Adrenal gland (tissue), 5 donors: ENCODE data around the gene TCF4.

ENCODE experiments used
- CTCF ChIP-seq, 6 experiments: fragments of 450-650 bp in 4 of 6; fragments of 200-600 bp in 2 of 6; sonication (generic) in 1 of 6; IDR thresholded peaks; 1 replicate in 5 of 6; 2 replicates in 1 of 6; pipeline versions ENCODE4 v1.5.1 to v1.8.0; 2016 to 2021; ENCODE audit warnings: antibody characterized with exemption in 6 of 6, mild to moderate bottlenecking in 2 of 6, moderate library complexity in 1 of 6
- POLR2A ChIP-seq, 2 donors: fragments of 450-650 bp; IDR thresholded peaks; one replicate each; pipeline ENCODE4 v1.6.1; 2017; ENCODE audit warnings: antibody characterized with exemption in 2 of 2, mild to moderate bottlenecking in 2 of 2, moderate library complexity in 1 of 2
- donor health status: DM: no; HTN: no; CAD: no.

GRCh38 chr18:55237660-55238059 is 350.3 kb downstream of the TCF4 start:
- TF ChIP-seq CTCF (IDR thresholded peaks at IDR 0.05) (no peak), POLR2A (IDR thresholded peaks at IDR 0.05) (no peak)
